Activated T-helper 2 cell treated with anti-CD3 and anti-CD28 coated beads, Interferon-gamma antibody, Interleukin-2, Interleukin-4, amounts not matched to agents 10 μg/mL and 5 μg/mL and 100 μg/mL, durations not matched to agents 14 hours and 24 hours and 36 hours (primary cell): ENCODE measurements around the gene GREB1L. TPM values are rescaled to one million over a fixed set of nuclear protein-coding genes. Genes with fewer than 3 reads are reported as not detected.
"Not testable (repeated sequence)": the region's sequence is repeated elsewhere in the genome, so short reads cannot be mapped to it uniquely, and the experiment has no call there.

Source experiments
- DNase-seq: peaks from one replicate; pipeline ENCODE4 v3.0.0; 2021; ENCODE audit warnings: low spot score
- H3K27ac Mint-ChIP-seq: one replicate; pipeline ENCODE4 v1.8.0; 2021; ENCODE audit warnings: mixed read lengths
- H3K27me3 Mint-ChIP-seq: one replicate; pipeline ENCODE4 v1.8.0; 2021; ENCODE audit warnings: low read depth, mixed read lengths
- H3K36me3 Mint-ChIP-seq: one replicate; pipeline ENCODE4 v1.8.0; 2021; ENCODE audit warnings: low read depth, mixed read lengths
- H3K4me1 Mint-ChIP-seq: one replicate; pipeline ENCODE4 v1.8.0; 2021; ENCODE audit warnings: low read depth, mixed read lengths
- H3K4me3 Mint-ChIP-seq: one replicate; pipeline ENCODE4 v1.8.0; 2021; ENCODE audit warnings: low read depth, mild to moderate bottlenecking, moderate library complexity, mixed read lengths
- H3K9me3 Mint-ChIP-seq: one replicate; pipeline ENCODE4 v1.8.0; 2021; ENCODE audit warnings: mixed read lengths
- intact Hi-C: fragments of 100-400 bp; cut with micrococcal nuclease; formaldehyde crosslinking; loops from one replicate; pipeline ENCODE4 v1.15.1; 2023
- total RNA-seq: library from RNA; stranded (reverse); gene quantifications from 2 replicates; pipeline ENCODE4 v1.2.3, GENCODE V29; 2022

Gene GREB1L
- total RNA-seq, 1 donor from 2014 or later: not detected

DNA sequence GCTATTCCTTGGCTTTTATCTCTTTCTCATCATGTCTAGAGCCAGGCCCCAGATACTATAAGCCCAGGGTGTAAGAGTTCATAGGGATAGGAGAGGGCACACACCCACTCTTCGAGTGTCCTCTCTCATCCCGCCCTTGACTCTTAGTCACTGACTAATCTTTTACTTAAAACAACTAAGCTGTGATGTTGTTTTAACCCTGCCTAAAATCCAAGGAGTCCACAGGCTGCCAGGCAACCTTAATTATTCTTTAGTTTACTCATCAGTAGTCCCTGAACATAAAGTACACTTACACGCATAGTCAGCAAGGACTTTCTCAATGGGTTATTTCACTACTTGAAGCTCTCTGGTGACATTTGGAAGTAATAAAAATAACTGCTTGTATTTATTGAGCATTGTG, 28.4 kb downstream of the GREB1L start:
- no peak for DNase-seq
- H3K27ac Mint-ChIP-seq: no peak overlapping the region
- intact Hi-C loops: no loop called here
- no peak overlapping the region for H3K4me3 Mint-ChIP-seq
- H3K27me3 Mint-ChIP-seq: no peaks in the 10 kb centered on the region
- no peaks in the 10 kb centered on the region for H3K9me3 Mint-ChIP-seq
- no peaks in the 10 kb centered on the region for H3K4me1 Mint-ChIP-seq
- no peaks in the 10 kb centered on the region for H3K36me3 Mint-ChIP-seq

DNA sequence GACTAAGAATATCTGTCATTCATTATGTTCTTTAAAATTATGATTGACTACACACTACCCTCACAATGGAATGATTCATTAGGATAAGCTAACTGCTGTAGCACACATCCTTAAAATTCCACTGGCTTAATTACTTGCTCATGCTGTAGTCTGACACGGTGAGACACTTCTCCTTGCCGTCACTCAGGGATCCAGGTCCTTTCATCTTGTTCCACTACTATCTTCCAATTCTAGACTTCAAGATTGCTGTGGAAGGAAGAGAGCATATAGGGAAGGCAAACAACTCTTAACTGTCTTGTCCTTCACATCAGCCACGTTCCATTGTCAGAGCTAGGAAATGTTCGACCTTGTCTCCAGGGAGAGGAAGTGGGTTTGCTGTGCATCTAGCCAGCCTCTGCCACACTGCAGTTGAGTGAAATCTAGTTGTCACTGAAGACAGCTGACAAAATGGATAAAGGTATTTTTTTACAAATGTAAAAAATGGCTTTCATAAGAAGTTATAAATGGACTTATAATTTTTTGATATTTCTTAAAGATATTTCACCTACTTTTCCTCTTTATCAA, 30.1 kb downstream of the GREB1L start:
- no peak for DNase-seq
- H3K4me3 Mint-ChIP-seq: no peak overlapping the region
- intact Hi-C loops: no loop called here

DNA sequence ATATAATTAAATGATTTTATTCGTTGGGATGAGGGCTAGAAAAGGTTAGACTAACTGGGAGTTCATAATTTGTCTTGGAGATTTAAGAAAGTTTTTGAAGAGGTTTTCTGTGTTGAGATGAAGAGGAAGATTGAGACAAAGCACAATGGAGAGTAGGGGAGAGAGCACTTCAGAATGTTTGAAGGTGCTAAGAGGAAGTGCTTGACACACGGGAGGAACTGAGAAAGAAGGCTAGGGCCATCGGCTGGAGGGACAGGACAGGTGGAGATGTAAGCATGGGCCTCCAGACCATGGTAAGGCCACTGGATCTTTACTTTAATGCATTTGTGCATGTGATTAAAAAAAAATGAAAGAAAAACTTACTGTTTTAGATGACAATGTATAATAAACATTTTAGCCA, 31.5 kb downstream of the GREB1L start:
- no peak overlapping the region for H3K27ac Mint-ChIP-seq
- DNase-seq: no peak
- no peaks in the 10 kb centered on the region for H3K27me3 Mint-ChIP-seq
- no peaks in the 10 kb centered on the region for H3K9me3 Mint-ChIP-seq
- intact Hi-C loops: no loop called here
- H3K4me1 Mint-ChIP-seq: no peaks in the 10 kb centered on the region
- H3K36me3 Mint-ChIP-seq: no peaks in the 10 kb centered on the region
- H3K4me3 Mint-ChIP-seq: no peak overlapping the region

More for the DNA sequence above, 30.1 kb downstream of the GREB1L start:
- Mint-ChIP-seq H3K27me3 (no peaks in the 10 kb centered on the region), H3K4me1 (no peaks in the 10 kb centered on the region), H3K36me3 (no peaks in the 10 kb centered on the region), H3K27ac (no peak overlapping the region), H3K9me3 (no peaks in the 10 kb centered on the region)

DNA sequence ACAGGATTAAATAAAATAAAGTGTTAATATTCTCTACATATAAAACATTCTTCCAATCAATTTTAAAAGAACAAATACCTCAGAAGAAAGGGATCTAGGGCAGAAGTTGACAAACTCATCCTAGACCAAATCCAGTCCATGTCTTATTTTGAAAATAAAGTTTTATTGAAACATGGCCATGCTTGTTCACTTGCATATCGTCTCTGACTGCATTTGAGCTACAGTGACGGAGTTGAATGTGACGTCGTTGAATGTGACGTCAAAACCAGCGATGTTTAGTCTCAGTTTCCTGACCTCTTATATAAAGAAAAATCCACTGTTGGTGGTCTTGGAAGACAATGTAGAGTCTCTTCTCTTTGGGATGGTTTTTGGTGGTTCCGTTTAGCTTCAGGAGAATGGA, 33.6 kb downstream of the GREB1L start:
- no peak overlapping the region for H3K27ac Mint-ChIP-seq
- no peak for DNase-seq
- intact Hi-C loops: no loop called here
- H3K4me1 Mint-ChIP-seq: no peaks in the 10 kb centered on the region
- no peaks in the 10 kb centered on the region for H3K27me3 Mint-ChIP-seq
- H3K4me3 Mint-ChIP-seq: no peak overlapping the region
- H3K9me3 Mint-ChIP-seq: no peaks in the 10 kb centered on the region
- H3K36me3 Mint-ChIP-seq: no peaks in the 10 kb centered on the region

DNA sequence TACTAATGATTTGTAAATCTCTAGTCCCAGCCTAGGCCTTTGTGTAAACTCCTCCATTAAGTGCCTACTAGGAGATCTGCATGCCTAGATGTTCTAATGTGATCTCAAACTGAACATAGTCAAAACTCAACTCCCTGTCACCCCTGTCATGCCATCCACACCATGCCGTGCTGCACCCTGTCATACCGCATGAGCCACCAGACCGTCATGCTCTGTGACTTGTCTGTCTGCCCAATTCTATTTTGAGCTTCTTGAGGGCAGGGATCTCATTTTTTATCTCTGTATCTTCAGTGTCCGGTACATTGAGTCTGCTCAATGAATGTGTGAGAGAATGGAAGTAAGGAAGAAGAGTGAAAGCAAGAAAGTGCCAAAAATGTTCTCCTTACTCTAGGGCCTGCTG, 35.5 kb downstream of the GREB1L start:
- intact Hi-C loops: no loop called here
- no peak for DNase-seq
- no peaks in the 10 kb centered on the region for H3K27me3 Mint-ChIP-seq
- no peaks in the 10 kb centered on the region for H3K4me1 Mint-ChIP-seq
- H3K36me3 Mint-ChIP-seq: no peaks in the 10 kb centered on the region
- H3K9me3 Mint-ChIP-seq: no peaks in the 10 kb centered on the region
- H3K27ac Mint-ChIP-seq: no peak overlapping the region
- no peak overlapping the region for H3K4me3 Mint-ChIP-seq

DNA sequence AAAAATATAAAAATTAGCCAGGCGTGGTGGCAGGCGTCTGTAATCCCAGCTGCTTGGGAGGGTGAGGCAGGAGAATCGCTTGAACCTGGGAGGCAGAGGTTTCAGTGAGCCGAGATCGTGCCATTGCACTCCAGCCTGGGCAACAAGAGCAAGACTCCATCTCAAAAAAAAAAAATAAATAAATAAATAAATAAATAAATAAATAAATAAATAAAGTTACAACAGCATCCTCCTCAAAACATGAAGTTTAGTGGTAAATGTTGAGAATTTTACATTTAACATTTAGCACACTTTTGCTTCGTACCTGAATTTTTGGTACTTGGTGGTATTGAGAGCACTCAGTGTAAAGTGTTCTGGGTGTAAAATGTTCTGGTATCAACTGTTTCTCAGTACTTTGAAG, 36.2 kb downstream of the GREB1L start:
- H3K4me1 Mint-ChIP-seq, H3K27ac Mint-ChIP-seq, H3K36me3 Mint-ChIP-seq, H3K4me3 Mint-ChIP-seq, H3K9me3 Mint-ChIP-seq, intact Hi-C loops, DNase-seq, H3K27me3 Mint-ChIP-seq: not testable (repeated sequence)

DNA sequence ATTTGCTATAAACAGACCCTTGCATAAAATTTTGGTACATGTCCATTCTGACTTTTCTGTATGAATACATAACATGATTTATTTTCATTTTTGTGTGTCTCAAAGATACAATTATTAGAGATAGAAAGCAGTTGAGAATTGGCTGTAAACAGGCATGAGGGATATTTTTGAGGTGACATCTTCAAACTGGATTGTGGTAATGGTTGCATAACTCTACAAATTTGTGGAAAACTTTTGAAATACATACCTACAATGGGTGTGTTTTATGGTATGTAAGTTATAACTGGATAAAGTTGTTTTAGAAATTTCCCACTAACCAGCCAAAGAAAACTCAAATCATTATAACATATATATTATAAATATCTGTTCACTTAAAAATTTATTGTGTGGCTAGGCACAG, 39.6 kb downstream of the GREB1L start:
- intact Hi-C loops: no loop called here
- H3K27me3 Mint-ChIP-seq: no peaks in the 10 kb centered on the region
- H3K36me3 Mint-ChIP-seq: no peaks in the 10 kb centered on the region
- no peaks in the 10 kb centered on the region for H3K4me1 Mint-ChIP-seq
- H3K9me3 Mint-ChIP-seq: no peaks in the 10 kb centered on the region
- no peak overlapping the region for H3K4me3 Mint-ChIP-seq
- no peak for DNase-seq
- no peak overlapping the region for H3K27ac Mint-ChIP-seq

DNA sequence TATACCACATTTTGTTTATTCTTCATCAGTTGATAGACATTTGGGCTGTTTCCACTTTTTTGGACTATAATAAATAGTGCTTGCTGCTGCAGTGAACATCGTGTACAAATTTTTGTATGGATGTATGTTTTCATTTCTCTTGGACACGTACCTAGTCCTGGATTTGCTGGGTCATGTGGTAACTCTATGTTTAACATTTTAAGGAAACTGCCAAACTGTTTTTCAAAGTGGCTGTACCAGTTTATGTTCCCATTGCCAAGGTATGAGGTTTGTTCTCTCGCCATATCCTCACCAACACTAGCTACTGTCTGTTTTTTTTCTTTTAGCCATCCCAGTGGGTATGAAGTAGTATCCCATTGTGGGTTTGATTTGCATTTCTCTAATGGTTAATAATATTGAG, 42.5 kb downstream of the GREB1L start:
- intact Hi-C loops: no loop called here
- DNase-seq: no peak
- H3K4me1 Mint-ChIP-seq: no peaks in the 10 kb centered on the region

DNA sequence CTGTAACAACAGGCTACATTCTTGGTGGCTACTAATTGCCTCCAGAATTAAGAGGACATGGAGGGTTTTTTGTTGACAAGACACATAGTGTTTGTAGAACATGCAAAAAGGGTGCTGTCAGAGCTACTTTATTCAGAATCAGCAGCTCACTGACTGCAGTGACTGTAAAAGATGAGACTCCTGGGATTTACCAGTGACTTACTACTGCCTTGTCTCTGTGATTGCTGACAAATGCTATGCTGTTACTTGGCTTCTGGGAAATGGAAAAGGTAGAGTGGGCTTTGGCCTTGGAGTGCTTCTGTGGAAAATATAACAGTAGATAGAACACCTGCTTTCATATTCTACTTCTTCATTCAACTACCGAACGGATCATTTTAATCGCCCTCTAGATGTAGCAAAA, 47.8 kb downstream of the GREB1L start:
- Mint-ChIP-seq H3K4me1 (no peaks in the 10 kb centered on the region), H3K36me3 (no peaks in the 10 kb centered on the region), H3K27ac (no peak overlapping the region), H3K9me3 (no peaks in the 10 kb centered on the region), H3K27me3 (no peaks in the 10 kb centered on the region), H3K4me3 (no peak overlapping the region)
- no peak for DNase-seq
- intact Hi-C loops: no loop called here

More for the DNA sequence above, 42.5 kb downstream of the GREB1L start:
- H3K4me3 Mint-ChIP-seq: no peak overlapping the region
- H3K36me3 Mint-ChIP-seq: no peaks in the 10 kb centered on the region
- no peak overlapping the region for H3K27ac Mint-ChIP-seq
- H3K9me3 Mint-ChIP-seq: no peaks in the 10 kb centered on the region
- H3K27me3 Mint-ChIP-seq: no peaks in the 10 kb centered on the region

DNA sequence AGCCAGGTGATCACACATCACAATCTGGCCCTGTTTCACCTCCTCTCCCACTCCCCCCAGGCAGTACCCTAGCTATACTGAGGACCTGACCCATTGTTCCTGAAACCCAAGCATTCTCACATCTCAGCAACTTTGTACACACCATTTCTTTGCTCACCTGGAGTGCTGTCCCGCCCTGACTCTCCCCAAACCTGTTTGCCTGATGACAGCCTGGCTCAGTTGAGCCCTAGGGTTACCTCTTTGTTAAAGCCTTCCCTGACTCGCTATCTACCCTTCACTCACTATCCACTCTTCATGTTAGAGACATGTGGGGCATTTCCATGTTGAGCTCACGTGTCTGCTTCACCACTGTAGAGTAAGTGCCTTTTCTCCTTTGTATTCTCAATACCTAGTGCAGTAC, 49.1 kb downstream of the GREB1L start:
- no peak for DNase-seq
- intact Hi-C loops: no loop called here
- no peaks in the 10 kb centered on the region for H3K36me3 Mint-ChIP-seq
- no peaks in the 10 kb centered on the region for H3K27me3 Mint-ChIP-seq
- H3K9me3 Mint-ChIP-seq: no peaks in the 10 kb centered on the region
- H3K4me1 Mint-ChIP-seq: no peaks in the 10 kb centered on the region
- no peak overlapping the region for H3K27ac Mint-ChIP-seq
- no peak overlapping the region for H3K4me3 Mint-ChIP-seq

DNA sequence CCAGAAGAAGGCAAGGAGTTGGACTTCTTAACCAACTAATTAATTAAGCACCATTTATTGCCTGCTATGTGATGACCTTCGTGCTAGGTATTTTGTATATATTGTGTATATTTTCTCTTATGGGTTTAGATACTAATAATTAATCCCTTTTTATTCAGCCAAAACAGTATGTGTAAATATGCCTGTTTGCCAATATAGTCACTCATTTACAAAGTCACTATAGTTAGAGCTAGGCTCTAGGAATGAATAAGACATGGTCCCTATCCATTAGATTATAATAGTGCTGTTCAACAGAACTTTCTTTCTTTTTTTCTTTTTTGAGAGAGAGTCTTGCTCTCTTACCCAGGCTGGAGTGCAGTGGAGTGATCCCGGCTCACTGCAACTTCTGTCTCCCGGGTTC, 51.4 kb downstream of the GREB1L start:
- DNase-seq: no peak
- intact Hi-C loops: no loop called here
- Mint-ChIP-seq H3K36me3 (no peaks in the 10 kb centered on the region), H3K4me3 (no peak overlapping the region), H3K9me3 (no peaks in the 10 kb centered on the region), H3K4me1 (no peaks in the 10 kb centered on the region), H3K27ac (no peak overlapping the region), H3K27me3 (no peaks in the 10 kb centered on the region)

DNA sequence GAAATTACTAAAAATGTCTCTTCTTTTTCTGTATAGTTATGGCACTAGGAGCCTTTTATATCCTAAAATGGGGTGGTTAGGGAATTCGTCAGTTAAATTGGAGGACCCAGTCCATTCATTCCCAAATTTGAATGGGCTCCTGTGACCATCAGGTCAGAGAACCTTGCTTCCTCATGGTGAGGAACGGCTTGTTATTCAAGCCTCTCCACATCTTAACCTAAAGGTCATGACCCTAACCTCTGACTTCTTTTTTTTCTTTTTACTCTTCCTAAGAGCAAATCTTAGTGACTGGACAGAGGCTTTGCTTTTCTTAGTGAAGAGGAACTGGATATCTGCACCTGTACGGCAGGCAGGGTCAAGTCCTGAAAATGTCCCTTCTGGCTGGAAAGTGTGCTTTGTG, 53.1 kb downstream of the GREB1L start:
- intact Hi-C loops: no loop called here
- Mint-ChIP-seq H3K4me1 (no peaks in the 10 kb centered on the region), H3K27ac (no peak overlapping the region), H3K9me3 (no peaks in the 10 kb centered on the region), H3K36me3 (no peaks in the 10 kb centered on the region), H3K4me3 (no peak overlapping the region), H3K27me3 (no peaks in the 10 kb centered on the region)
- DNase-seq: no peak

DNA sequence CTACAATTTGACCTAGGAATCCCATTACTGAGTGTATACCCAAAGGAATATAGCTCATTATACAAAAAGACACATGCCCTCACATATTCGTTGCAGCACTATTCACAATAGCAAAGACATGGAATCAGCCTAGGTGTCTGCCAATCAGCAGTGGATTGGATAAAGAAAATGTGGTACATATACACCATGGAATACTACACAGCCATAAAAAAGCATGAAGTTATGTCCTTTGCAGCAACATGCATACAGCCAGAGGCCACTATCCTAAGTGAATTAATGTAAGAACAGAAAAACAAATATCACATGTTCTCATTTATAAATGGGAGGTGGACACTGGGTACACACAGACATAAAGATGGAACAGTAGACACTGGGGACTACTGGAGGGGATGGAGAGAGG, 54.0 kb downstream of the GREB1L start:
- H3K4me1 Mint-ChIP-seq: no peaks in the 10 kb centered on the region
- intact Hi-C loops: no loop called here
- H3K4me3 Mint-ChIP-seq: no peak overlapping the region
- peaks cover 2% of the 10 kb centered on the region for H3K27me3 Mint-ChIP-seq
- DNase-seq: no peak
- no peaks in the 10 kb centered on the region for H3K9me3 Mint-ChIP-seq
- H3K36me3 Mint-ChIP-seq: no peaks in the 10 kb centered on the region
- H3K27ac Mint-ChIP-seq: no peak overlapping the region

DNA sequence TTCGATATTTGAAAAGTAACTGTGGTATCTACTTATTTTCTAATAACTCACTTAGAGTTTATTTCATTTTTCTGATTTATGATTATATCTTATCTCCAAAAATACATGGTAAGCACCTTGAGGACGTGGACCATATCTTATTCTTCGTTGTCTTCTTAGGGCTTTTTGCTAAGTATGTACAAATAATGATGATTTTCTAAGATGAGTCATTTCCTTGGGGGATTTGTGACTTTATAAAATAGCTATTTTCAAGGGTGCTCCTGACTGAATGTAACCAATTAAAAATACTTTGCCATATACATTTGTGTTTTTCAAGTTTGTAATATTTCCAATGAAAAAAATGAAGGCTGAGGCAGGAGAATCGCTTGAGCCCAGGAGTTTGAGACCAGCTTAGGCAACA, 56.3 kb downstream of the GREB1L start:
- Mint-ChIP-seq H3K27me3 (peaks cover 4% of the 10 kb centered on the region), H3K4me1 (no peaks in the 10 kb centered on the region), H3K4me3 (no peak overlapping the region), H3K36me3 (no peaks in the 10 kb centered on the region), H3K9me3 (no peaks in the 10 kb centered on the region), H3K27ac (no peak overlapping the region)
- DNase-seq: no peak
- intact Hi-C loops: no loop called here
